ENCODE results near the gene PAX3.

PAX3 gene

GRCh38 chr2:222298311-222299150 is at the start of gene PAX3:
TSS of gene PAX3 (minus strand) at chr2:222298998. CDS start at chr2:222298615, 383 bp downstream.
- peaks cover 24% of the 10 kb centered on the region for H3K4me1 Mint-ChIP-seq (ENCODE audit: low read depth)
- peaks cover 14% of the 10 kb centered on the region for H3K9me3 Mint-ChIP-seq
- peak within 1 kb of the TSS; percentile 3 for H3K4me3 Mint-ChIP-seq
- H3K36me3 Mint-ChIP-seq (ENCODE audit: low read depth) = peaks cover 16% of the 10 kb centered on the region
- H3K27me3 Mint-ChIP-seq (ENCODE audit: low read depth) = peaks cover 98% of the 10 kb centered on the region
- H3K27ac Mint-ChIP-seq = peak within 1 kb of the TSS; percentile 75

GRCh38 chr2:222341331-222341730 is 42.5 kb upstream of the PAX3 start:
- H3K4me1 Mint-ChIP-seq (ENCODE audit: low read depth) = no peaks in the 10 kb centered on the region
- H3K9me3 Mint-ChIP-seq = no peaks in the 10 kb centered on the region
- no peak overlapping the region for H3K4me3 Mint-ChIP-seq
- no peaks in the 10 kb centered on the region for H3K36me3 Mint-ChIP-seq (ENCODE audit: low read depth)
- H3K27me3 Mint-ChIP-seq (ENCODE audit: low read depth) = peaks cover 10% of the 10 kb centered on the region
- no peak overlapping the region for H3K27ac Mint-ChIP-seq

- Mint-ChIP-seq H3K4me3 (no peak overlapping the region), H3K27ac (no peak overlapping the region), H3K27me3 (ENCODE audit: low read depth) (peaks cover 10% of the 10 kb centered on the region), H3K36me3 (ENCODE audit: low read depth) (no peaks in the 10 kb centered on the region), H3K4me1 (ENCODE audit: low read depth) (no peaks in the 10 kb centered on the region), H3K9me3 (peaks cover 13% of the 10 kb centered on the region)
Measured at GRCh38 chr2:222338374-222338773, 39.6 kb upstream of the PAX3 start.

GRCh38 chr2:222336931-222337330 is 38.1 kb upstream of the PAX3 start:
- no peak overlapping the region for H3K27ac Mint-ChIP-seq
- peaks cover 10% of the 10 kb centered on the region for H3K27me3 Mint-ChIP-seq (ENCODE audit: low read depth)
- no peaks in the 10 kb centered on the region for H3K4me1 Mint-ChIP-seq (ENCODE audit: low read depth)

GRCh38 chr2:222336442-222336841 is 37.6 kb upstream of the PAX3 start:
- no peak overlapping the region for H3K4me3 Mint-ChIP-seq
- H3K27ac Mint-ChIP-seq = no peak overlapping the region
- no peaks in the 10 kb centered on the region for H3K4me1 Mint-ChIP-seq (ENCODE audit: low read depth)
- H3K9me3 Mint-ChIP-seq = peaks cover 13% of the 10 kb centered on the region
- no peaks in the 10 kb centered on the region for H3K36me3 Mint-ChIP-seq (ENCODE audit: low read depth)
- peaks cover 10% of the 10 kb centered on the region for H3K27me3 Mint-ChIP-seq (ENCODE audit: low read depth)

More at GRCh38 chr2:222336931-222337330, 38.1 kb upstream of the PAX3 start:
- Mint-ChIP-seq H3K4me3 (no peak overlapping the region), H3K9me3 (peaks cover 13% of the 10 kb centered on the region), H3K36me3 (ENCODE audit: low read depth) (no peaks in the 10 kb centered on the region)

GRCh38 chr2:222334914-222335313 is 36.1 kb upstream of the PAX3 start:
- Mint-ChIP-seq H3K4me1 (ENCODE audit: low read depth) (no peaks in the 10 kb centered on the region), H3K4me3 (no peak overlapping the region)

GRCh38 chr2:222333397-222333796 is 34.6 kb upstream of the PAX3 start:
- H3K36me3 Mint-ChIP-seq (ENCODE audit: low read depth) = no peaks in the 10 kb centered on the region
- no peaks in the 10 kb centered on the region for H3K4me1 Mint-ChIP-seq (ENCODE audit: low read depth)
- no peak overlapping the region for H3K4me3 Mint-ChIP-seq
- H3K9me3 Mint-ChIP-seq = peaks cover 13% of the 10 kb centered on the region
- peaks cover 9% of the 10 kb centered on the region for H3K27me3 Mint-ChIP-seq (ENCODE audit: low read depth)
- no peak overlapping the region for H3K27ac Mint-ChIP-seq

More at GRCh38 chr2:222334914-222335313, 36.1 kb upstream of the PAX3 start:
- H3K27me3 Mint-ChIP-seq (ENCODE audit: low read depth) = peaks cover 6% of the 10 kb centered on the region
- H3K9me3 Mint-ChIP-seq = peaks cover 13% of the 10 kb centered on the region
- H3K27ac Mint-ChIP-seq = no peak overlapping the region
- H3K36me3 Mint-ChIP-seq (ENCODE audit: low read depth) = no peaks in the 10 kb centered on the region

GRCh38 chr2:222332116-222332515 is 33.3 kb upstream of the PAX3 start:
- Mint-ChIP-seq H3K4me3 (no peak overlapping the region), H3K4me1 (ENCODE audit: low read depth) (no peaks in the 10 kb centered on the region), H3K27ac (no peak overlapping the region), H3K9me3 (peaks cover 13% of the 10 kb centered on the region), H3K27me3 (ENCODE audit: low read depth) (peaks cover 8% of the 10 kb centered on the region), H3K36me3 (ENCODE audit: low read depth) (no peaks in the 10 kb centered on the region)

- Mint-ChIP-seq H3K27me3 (ENCODE audit: low read depth) (peaks cover 11% of the 10 kb centered on the region), H3K36me3 (ENCODE audit: low read depth) (no peaks in the 10 kb centered on the region), H3K4me1 (ENCODE audit: low read depth) (no peaks in the 10 kb centered on the region), H3K27ac (no peak overlapping the region), H3K4me3 (no peak overlapping the region), H3K9me3 (peaks cover 13% of the 10 kb centered on the region)
Measured at GRCh38 chr2:222330910-222331309, 32.1 kb upstream of the PAX3 start.

GRCh38 chr2:222322236-222322635 is 23.4 kb upstream of the PAX3 start:
- Mint-ChIP-seq H3K4me1 (ENCODE audit: low read depth) (peaks cover 19% of the 10 kb centered on the region), H3K4me3 (no peak overlapping the region), H3K9me3 (no peaks in the 10 kb centered on the region), H3K27ac (no peak overlapping the region), H3K36me3 (ENCODE audit: low read depth) (no peaks in the 10 kb centered on the region), H3K27me3 (ENCODE audit: low read depth) (peaks cover 57% of the 10 kb centered on the region)

- Mint-ChIP-seq H3K27me3 (ENCODE audit: low read depth) (peaks cover 68% of the 10 kb centered on the region), H3K36me3 (ENCODE audit: low read depth) (no peaks in the 10 kb centered on the region), H3K27ac (no peak overlapping the region)
Measured at GRCh38 chr2:222320436-222321395, 21.9 kb upstream of the PAX3 start.

GRCh38 chr2:222319586-222320435 is 21.0 kb upstream of the PAX3 start:
- Mint-ChIP-seq H3K4me3 (peak overlapping the region; percentile 84), H3K27ac (no peak overlapping the region), H3K9me3 (no peaks in the 10 kb centered on the region), H3K36me3 (ENCODE audit: low read depth) (no peaks in the 10 kb centered on the region), H3K27me3 (ENCODE audit: low read depth) (peaks cover 70% of the 10 kb centered on the region), H3K4me1 (ENCODE audit: low read depth) (peaks cover 19% of the 10 kb centered on the region)

More at GRCh38 chr2:222320436-222321395, 21.9 kb upstream of the PAX3 start:
- H3K4me3 Mint-ChIP-seq = peak overlapping the region; percentile 84
- H3K9me3 Mint-ChIP-seq = no peaks in the 10 kb centered on the region
- peaks cover 19% of the 10 kb centered on the region for H3K4me1 Mint-ChIP-seq (ENCODE audit: low read depth)

GRCh38 chr2:222318712-222319585 is 20.2 kb upstream of the PAX3 start:
- Mint-ChIP-seq H3K4me3 (peak overlapping the region; percentile 83), H3K27me3 (ENCODE audit: low read depth) (peaks cover 72% of the 10 kb centered on the region), H3K4me1 (ENCODE audit: low read depth) (peaks cover 19% of the 10 kb centered on the region)

More at GRCh38 chr2:222318712-222319585, 20.2 kb upstream of the PAX3 start:
- no peaks in the 10 kb centered on the region for H3K9me3 Mint-ChIP-seq
- H3K36me3 Mint-ChIP-seq (ENCODE audit: low read depth) = no peaks in the 10 kb centered on the region
- H3K27ac Mint-ChIP-seq = peak overlapping the region; percentile 43

Measured in T-helper 1 cell treated with Interleukin-12 subunit alpha and Interleukin-12 subunit beta and Interleukin-4 antibody, amounts not matched to agents 30 μg/mL and 1 μg/mL, for 36 hours (primary cell).